H1 (cell line): ENCODE results near the gene NT5C3B. TPM values are rescaled to one million over a fixed set of nuclear protein-coding genes. Genes with fewer than 3 reads are reported as not detected.

ENCODE experiments used
- CTCF ChIA-PET: fragments of 300-600 bp; sonication (Branson Sonifier 250); formaldehyde crosslinking; loops from one replicate; lab custom pipeline; 2021; ENCODE audit not compliant: partially characterized antibody; lab: Charles Lee
- POLR2A ChIA-PET: fragments of 300-600 bp; sonication (Branson Sonifier 250); formaldehyde crosslinking; loops from one replicate; lab custom pipeline; 2021; ENCODE audit warnings: inconsistent platforms; ENCODE audit not compliant: partially characterized antibody; lab: Charles Lee
- DNase-seq, 2 experiments: peaks; one replicate each; pipeline versions ENCODE4 v3.0.0 to v3.0.0-alpha.2; 2010 to 2022; ENCODE audit warnings: low spot score in 2 of 2, low read depth in 1 of 2, mixed read lengths in 1 of 2
- FAIRE-seq: peaks from 2 replicates; lab custom pipeline; 2011; peaks lifted over from hg19 to GRCh38; lab: Jason Lieb, UNC
- H2AFZ ChIP-seq: 2 replicates; pipeline ENCODE4 v1.8.1; 2012; ENCODE audit warnings: low read length, inconsistent platforms
- H2AK5ac ChIP-seq: 2 replicates; pipeline ENCODE4 v1.6.1; 2013; ENCODE audit warnings: low read depth, low read length
- H2BK120ac ChIP-seq: replicated peaks from 2 replicates; pipeline ENCODE3; 2013; ENCODE audit warnings: low read depth, low read length, inconsistent platforms
- H2BK12ac ChIP-seq: 2 replicates; pipeline ENCODE4 v1.6.1; 2013; ENCODE audit warnings: low read depth, low read length
- H2BK15ac ChIP-seq: 2 replicates; pipeline ENCODE4 v1.6.1; 2013; ENCODE audit warnings: low read length
- H2BK20ac ChIP-seq: 2 replicates; pipeline ENCODE4 v1.6.1; 2013; ENCODE audit warnings: low read length
- H2BK5ac ChIP-seq: 2 replicates; pipeline ENCODE4 v1.6.1; 2013; ENCODE audit warnings: low read depth, low read length
- H3K14ac ChIP-seq: 2 replicates; pipeline ENCODE4 v1.6.1; 2013; ENCODE audit warnings: inconsistent platforms; ENCODE audit not compliant: insufficient read length
- H3K18ac ChIP-seq: 2 replicates; pipeline ENCODE4 v1.6.1; 2013; ENCODE audit warnings: low read length; ENCODE audit errors: extremely low read depth
- H3K23ac ChIP-seq: 2 replicates; pipeline ENCODE4 v1.6.1; 2013; ENCODE audit warnings: inconsistent platforms; ENCODE audit not compliant: insufficient read length
- H3K23me2 ChIP-seq: 2 replicates; pipeline ENCODE4 v1.6.1; 2013; ENCODE audit warnings: low read depth, low read length
- H3K27ac ChIP-seq: 2 replicates; pipeline ENCODE4 v1.6.1; 2011; ENCODE audit warnings: low read depth, low read length, inconsistent platforms
- H3K27me3 ChIP-seq, 4 experiments: replicated peaks in 1 of 4; 1 replicate in 1 of 4; 2 replicates in 3 of 4; pipeline versions ENCODE4 v1.6.1 to v1.8.1; 2011 to 2013; ENCODE audit warnings: low read length in 3 of 4, mild to moderate bottlenecking in 3 of 4, inconsistent platforms in 2 of 4, mixed read lengths in 2 of 4, moderate library complexity in 1 of 4; ENCODE audit not compliant: control insufficient read depth in 3 of 4, insufficient read depth in 3 of 4; ENCODE audit errors: extremely low read depth in 1 of 4
- H3K36me3 ChIP-seq, 4 experiments: 2 replicates each; pipeline versions ENCODE4 v1.6.1 to v1.8.1; 2011 to 2013; ENCODE audit warnings: mild to moderate bottlenecking in 4 of 4, low read length in 3 of 4, moderate library complexity in 2 of 4, control low read depth in 1 of 4, inconsistent platforms in 1 of 4; ENCODE audit not compliant: insufficient read depth in 4 of 4, control insufficient read depth in 2 of 4
- H3K4ac ChIP-seq: replicated peaks from 2 replicates; pipeline ENCODE3; 2013; ENCODE audit warnings: low read length, low read depth, mixed read lengths, inconsistent platforms; ENCODE audit not compliant: insufficient read length
- H3K4me1 ChIP-seq, 4 experiments: replicated peaks in 1 of 4; 1 replicate in 1 of 4; 2 replicates in 3 of 4; pipeline versions ENCODE4 v1.6.1 to v1.8.1; 2011 to 2013; ENCODE audit warnings: low read length in 3 of 4, inconsistent platforms in 2 of 4, mixed read lengths in 1 of 4; ENCODE audit not compliant: insufficient read depth in 4 of 4, control insufficient read depth in 3 of 4
- H3K4me2 ChIP-seq, 2 experiments: 2 replicates each; pipeline versions ENCODE4 v1.6.1 to v1.8.1; 2011 to 2013; ENCODE audit warnings: low read depth in 2 of 2, low read length in 2 of 2, control low read depth in 1 of 2, inconsistent platforms in 1 of 2, mild to moderate bottlenecking in 1 of 2; ENCODE audit not compliant: insufficient read depth in 1 of 2
- H3K4me3 ChIP-seq, 4 experiments: fragments of 200-600, 300-600 bp in 1 of 4; sonication (generic), shearing (Covaris generic), sonication (Bioruptor Twin) in 1 of 4; 2 replicates each; pipeline versions ENCODE4 v1.5.1 to v1.8.1; 2011 to 2016; ENCODE audit warnings: low read length in 4 of 4, low read depth in 3 of 4, control low read depth in 2 of 4, inconsistent platforms in 2 of 4, mild to moderate bottlenecking in 2 of 4, mixed read lengths in 1 of 4, moderate library complexity in 1 of 4; ENCODE audit not compliant: insufficient read depth in 2 of 4; ENCODE audit errors: extremely low read depth in 1 of 4
- H3K56ac ChIP-seq: replicated peaks from 2 replicates; pipeline ENCODE3; 2013; ENCODE audit warnings: low read depth, mild to moderate bottlenecking, mixed read lengths, low read length, inconsistent platforms; ENCODE audit not compliant: insufficient read length
- H3K79me1 ChIP-seq: 2 replicates; pipeline ENCODE4 v1.6.1; 2013; ENCODE audit warnings: low read depth, low read length, control low read depth
- H3K79me2 ChIP-seq, 2 experiments: 2 replicates each; pipeline versions ENCODE4 v1.6.1 to v1.8.1; 2012 to 2013; ENCODE audit warnings: low read length in 2 of 2, mild to moderate bottlenecking in 2 of 2, inconsistent platforms in 1 of 2; ENCODE audit not compliant: insufficient read depth in 2 of 2, control insufficient read depth in 1 of 2
- H3K9ac ChIP-seq, 4 experiments: replicated peaks in 1 of 4; 1 replicate in 1 of 4; 2 replicates in 3 of 4; pipeline versions ENCODE4 v1.6.1 to v1.8.1; 2011 to 2013; ENCODE audit warnings: low read depth in 3 of 4, low read length in 3 of 4, control low read depth in 2 of 4, mild to moderate bottlenecking in 2 of 4, moderate library complexity in 2 of 4, inconsistent platforms in 1 of 4; ENCODE audit errors: extremely low read depth in 1 of 4
- H3K9me3 ChIP-seq, 2 experiments: 2 replicates each; pipeline versions ENCODE4 v1.6.1 to v1.8.1; 2012 to 2013; ENCODE audit warnings: mild to moderate bottlenecking in 2 of 2, moderate library complexity in 2 of 2, control low read depth in 1 of 2, inconsistent platforms in 1 of 2, low read depth in 1 of 2, low read length in 1 of 2, mixed read lengths in 1 of 2; ENCODE audit not compliant: insufficient read depth in 2 of 2
- H4K20me1 ChIP-seq, 2 experiments: replicated peaks in 1 of 2; 2 replicates each; pipeline versions ENCODE3 to v1.8.1; 2011 to 2013; ENCODE audit warnings: inconsistent platforms in 2 of 2, low read length in 2 of 2, mild to moderate bottlenecking in 1 of 2; ENCODE audit not compliant: insufficient read depth in 2 of 2, control insufficient read depth in 1 of 2
- H4K5ac ChIP-seq: 2 replicates; pipeline ENCODE4 v1.6.1; 2013; ENCODE audit warnings: low read length, low read depth, mixed read lengths, inconsistent platforms; ENCODE audit not compliant: insufficient read length
- H4K8ac ChIP-seq: 2 replicates; pipeline ENCODE4 v1.8.0; 2013; ENCODE audit warnings: mild to moderate bottlenecking, moderate library complexity, low read length, inconsistent platforms; ENCODE audit not compliant: insufficient read depth; ENCODE audit errors: extremely low read depth
- H4K91ac ChIP-seq: replicated peaks from 2 replicates; pipeline ENCODE3; 2013; ENCODE audit warnings: low read length, mixed read lengths, inconsistent platforms; ENCODE audit not compliant: insufficient read length
- CREB1 ChIP-seq: IDR thresholded peaks from 2 replicates; pipeline ENCODE4 v1.6.1; 2012; ENCODE audit warnings: inconsistent platforms
- EGR1 ChIP-seq: IDR thresholded peaks from 2 replicates; pipeline ENCODE4 v1.6.1; 2011; ENCODE audit warnings: low read depth, low read length, borderline replicate concordance
- FOSL1 ChIP-seq: IDR thresholded peaks from 2 replicates; pipeline ENCODE4 v1.6.1; 2011; ENCODE audit warnings: mild to moderate bottlenecking, low read depth, low read length, moderate library complexity; ENCODE audit not compliant: insufficient read depth
- ZNF274 ChIP-seq: IDR thresholded peaks from 2 replicates; pipeline ENCODE4 v1.7.0; 2012; ENCODE audit warnings: low read length, borderline replicate concordance; ENCODE audit errors: extremely low read depth
- WGBS, 2 experiments: shearing (Covaris generic) in 1 of 2; methylation state at CpG; one replicate each; pipeline versions ENCODE4 v1.1.6 to v1.1.7; 2013 to 2015; ENCODE audit warnings: low lambda C conversion rate in 2 of 2, mixed read lengths in 2 of 2, inconsistent platforms in 1 of 2, low coverage in 1 of 2, missing lambda C conversion rate in 1 of 2; ENCODE audit not compliant: insufficient replicate concordance in 2 of 2, insufficient coverage in 1 of 2, insufficient read length in 1 of 2; ENCODE audit errors: extremely low coverage in 1 of 2, missing lambda C conversion rate in 1 of 2; 5-methylcytosine and 5-hydroxymethylcytosine counted together
- polyA plus RNA-seq, 7 experiments: library from polyadenylated mRNA; depleted of rRNA in 3 of 7; stranded (reverse) in 5 of 7; unstranded in 2 of 7; fragments of >200 nt in 5 of 7; fragments of 200-250 nt in 2 of 7; gene quantifications; 1 replicate in 5 of 7; 2 replicates in 1 of 7; 4 replicates in 1 of 7; pipeline versions ENCODE4 v1.2.1 to v1.2.3, GENCODE V29; 2011 to 2013; ENCODE audit warnings: missing spikeins in 2 of 7, mixed read lengths in 2 of 7
- total RNA-seq: library from RNA; stranded (reverse); fragmentation: NEBNext Ultra II Directional; extraction: Animal tissue kit (Norgen Biotek cat#: 25700); gene quantifications from 2 replicates; pipeline ENCODE4 v1.2.1, GENCODE V29; 2021
- TF ChIP-seq, protein P1 (sequence below): IDR thresholded peaks from 2 replicates; pipeline ENCODE4 v1.6.1; 2011; ENCODE audit warnings: low read length, improper control_type of control experiment
- TF ChIP-seq, protein P2 (sequence below), 3 experiments: IDR thresholded peaks; 1 replicate in 2 of 3; 2 replicates in 1 of 3; pipeline versions ENCODE4 v1.5.1 to v1.6.1; 2011; ENCODE audit warnings: low read length in 3 of 3, mild to moderate bottlenecking in 3 of 3, inconsistent platforms in 2 of 3, low read depth in 1 of 3, moderate library complexity in 1 of 3; ENCODE audit not compliant: insufficient read depth in 1 of 3; ENCODE audit errors: control extremely low read depth in 1 of 3

Gene NT5C3B
- total and polyA plus RNA-seq, 2 of the 8 experiments (the other 6 are each of a cell fraction or from before 2014, with no cell fraction given), result 68.7 to 94.5 TPM

DNA sequence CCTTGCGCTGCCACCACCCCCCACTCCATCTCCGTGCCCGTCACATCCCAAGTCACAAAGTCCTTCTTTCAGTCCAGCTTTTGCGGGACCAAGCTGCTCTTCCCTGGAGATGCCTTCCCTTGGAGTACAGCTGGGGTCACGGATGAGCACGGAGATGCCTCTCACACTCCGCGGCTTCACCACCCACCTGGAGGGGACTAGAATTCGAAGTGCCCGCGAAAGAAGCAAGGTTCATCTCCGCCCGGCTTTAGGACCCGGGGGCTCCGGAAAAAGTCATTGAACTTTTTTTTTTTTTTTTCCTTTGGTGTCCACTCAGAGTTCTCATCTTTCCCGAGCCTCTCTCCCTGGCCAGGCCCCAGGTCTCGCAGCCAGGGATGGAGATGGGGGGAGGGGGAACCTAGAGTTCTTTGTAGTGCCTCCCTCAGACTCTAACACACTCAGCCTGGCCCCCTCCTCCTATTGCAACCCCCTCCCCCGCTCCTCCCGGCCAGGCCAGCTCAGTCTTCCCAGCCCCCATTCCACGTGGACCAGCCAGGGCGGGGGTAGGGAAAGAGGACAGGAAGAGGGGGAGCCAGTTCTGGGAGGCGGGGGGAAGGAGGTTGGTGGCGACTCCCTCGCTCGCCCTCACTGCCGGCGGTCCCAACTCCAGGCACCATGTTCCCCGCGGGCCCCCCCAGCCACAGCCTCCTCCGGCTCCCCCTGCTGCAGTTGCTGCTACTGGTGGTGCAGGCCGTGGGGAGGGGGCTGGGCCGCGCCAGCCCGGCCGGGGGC lies 23.5 kb downstream of the NT5C3B start, which contains the start of gene FKBP10:
FKBP10 (plus strand) TSS at position 624 of the 771 bp plus-strand sequence; CDS start at position 655, 31 bp downstream.
- Histone ChIP-seq H2BK5ac (peak within 1 kb of the TSS; percentile 91; the same call in 1 of the 2 replicates), H2AFZ (peak within 1 kb of the TSS; percentile 82; the same call in 1 of the 2 replicates), H3K4me1 (peaks cover 0 to 23% (median 7%) of the 10 kb centered on the region in 4 experiments; a peak in 6 of 7 replicates), H3K23ac (no peak within 1 kb of the TSS), H3K36me3 (no peaks in the 10 kb centered on the region; a peak in 1 of 8 replicates), H3K79me1 (peaks cover 16% of the 10 kb centered on the region), H2BK120ac (peak within 1 kb of the TSS; percentile 76), H3K9me3 (peaks cover 0 to 4% of the 10 kb centered on the region in 2 experiments; a peak in 1 of 4 replicates), H3K14ac (peak within 1 kb of the TSS; percentile 37), H4K8ac (no peak within 1 kb of the TSS; the same call in 1 of the 2 replicates), H3K27me3 (peaks cover 0 to 6% (median 3%) of the 10 kb centered on the region in 4 experiments; a peak in 4 of 7 replicates), H3K4ac (peak within 1 kb of the TSS; percentile 98), H3K23me2 (peaks cover 21% of the 10 kb centered on the region), H3K4me3 (peak within 1 kb of the TSS; percentile 70 to 94 (median 81)), H3K9ac (peak within 1 kb of the TSS; percentile 41 to 66 (median 50)), H3K4me2 (peak within 1 kb of the TSS; percentile 94 to 95), H2BK12ac (peak within 1 kb of the TSS; percentile 99; the same call in 1 of the 2 replicates), H2BK15ac (peak within 1 kb of the TSS; percentile 100), H3K27ac (no peak within 1 kb of the TSS), H2AK5ac (0 out of 2 replicates have a peak within 1 kb of the TSS, but pooled peaks have one; percentile 47), H2BK20ac (peak within 1 kb of the TSS; percentile 86; the same call in 1 of the 2 replicates), H3K79me2 (peaks cover 0 to 35% of the 10 kb centered on the region in 2 experiments; a peak in 2 of 4 replicates), H4K91ac (peak within 1 kb of the TSS; percentile 98), H4K5ac (peak within 1 kb of the TSS; percentile 94), H4K20me1 (peaks cover 0 to 14% of the 10 kb centered on the region in 2 experiments), H3K18ac (peak within 1 kb of the TSS; percentile 99), H3K56ac (peak within 1 kb of the TSS; percentile 36)
- ChIA-PET CTCF (interaction anchor here (0.6 to 4.8 kb wide), 16 partner anchors 9 to 1296 kb away, joined by 3 to 46 read pairs (median 7); partner anchors contain the start of gene JUP), POLR2A (interaction anchor here (0.7 to 4.2 kb wide), 16 partner anchors 9 to 122 kb away, joined by 4 to 40 read pairs (median 8); partner anchors contain the start of genes ACLY, HAP1 and JUP)
- FAIRE-seq (no peak), DNase-seq (peak; percentile 80 to 91)
- WGBS, 2 experiments, result 2% methylated on average over 24 of the region's 35 CpGs; no CpG with 5 or more reads in 1 of the 2 experiments
- TF ChIP-seq, protein P1, sequence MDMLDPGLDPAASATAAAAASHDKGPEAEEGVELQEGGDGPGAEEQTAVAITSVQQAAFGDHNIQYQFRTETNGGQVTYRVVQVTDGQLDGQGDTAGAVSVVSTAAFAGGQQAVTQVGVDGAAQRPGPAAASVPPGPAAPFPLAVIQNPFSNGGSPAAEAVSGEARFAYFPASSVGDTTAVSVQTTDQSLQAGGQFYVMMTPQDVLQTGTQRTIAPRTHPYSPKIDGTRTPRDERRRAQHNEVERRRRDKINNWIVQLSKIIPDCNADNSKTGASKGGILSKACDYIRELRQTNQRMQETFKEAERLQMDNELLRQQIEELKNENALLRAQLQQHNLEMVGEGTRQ, result no peak
- TF ChIP-seq EGR1 (peak; percentile 43; the same call in 1 of the 2 replicates), ZNF274 (no peak), CREB1 (peak; percentile 20; the same call in 1 of the 2 replicates), FOSL1 (peak; percentile 97)
- TF ChIP-seq, protein P2, sequence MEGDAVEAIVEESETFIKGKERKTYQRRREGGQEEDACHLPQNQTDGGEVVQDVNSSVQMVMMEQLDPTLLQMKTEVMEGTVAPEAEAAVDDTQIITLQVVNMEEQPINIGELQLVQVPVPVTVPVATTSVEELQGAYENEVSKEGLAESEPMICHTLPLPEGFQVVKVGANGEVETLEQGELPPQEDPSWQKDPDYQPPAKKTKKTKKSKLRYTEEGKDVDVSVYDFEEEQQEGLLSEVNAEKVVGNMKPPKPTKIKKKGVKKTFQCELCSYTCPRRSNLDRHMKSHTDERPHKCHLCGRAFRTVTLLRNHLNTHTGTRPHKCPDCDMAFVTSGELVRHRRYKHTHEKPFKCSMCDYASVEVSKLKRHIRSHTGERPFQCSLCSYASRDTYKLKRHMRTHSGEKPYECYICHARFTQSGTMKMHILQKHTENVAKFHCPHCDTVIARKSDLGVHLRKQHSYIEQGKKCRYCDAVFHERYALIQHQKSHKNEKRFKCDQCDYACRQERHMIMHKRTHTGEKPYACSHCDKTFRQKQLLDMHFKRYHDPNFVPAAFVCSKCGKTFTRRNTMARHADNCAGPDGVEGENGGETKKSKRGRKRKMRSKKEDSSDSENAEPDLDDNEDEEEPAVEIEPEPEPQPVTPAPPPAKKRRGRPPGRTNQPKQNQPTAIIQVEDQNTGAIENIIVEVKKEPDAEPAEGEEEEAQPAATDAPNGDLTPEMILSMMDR (IDR thresholded peaks at IDR 0.05; ENCODE audit: control extremely low read depth in 1 of 3, insufficient read depth in 1 of 3, low read depth in 1 of 3, low read length in 3 of 3), result 0 out of 4 replicates have a peak, but pooled peaks of 1 of the 3 experiments have one; percentile 3
